SU-DHL-6 (cell line): ENCODE results near the gene OAS1.

Experiments used
- H2AFZ ChIP-seq: fragments of 200-600 bp; sonication (generic); 2 replicates; pipeline ENCODE4 v1.6.1; 2014; ENCODE audit warnings: low read depth, mild to moderate bottlenecking, moderate library complexity, mixed read lengths, antibody characterized with exemption, low read length; ENCODE audit not compliant: severe bottlenecking
- H3F3A ChIP-seq: fragments of 200-600 bp; shearing (Covaris generic); 2 replicates; pipeline ENCODE4 v1.6.0; 2016; ENCODE audit warnings: antibody characterized with exemption, mild to moderate bottlenecking; ENCODE audit not compliant: insufficient read depth
- H3K27ac ChIP-seq: fragments of 200-600 bp; sonication (generic); 2 replicates; pipeline ENCODE4 v1.5.1; 2016; ENCODE audit warnings: low read depth, mild to moderate bottlenecking, low read length, moderate library complexity, mixed read lengths
- H3K27me3 ChIP-seq: fragments of 200-600 bp; sonication (generic), shearing (Covaris generic); 2 replicates; pipeline ENCODE4 v1.6.0; 2014; ENCODE audit warnings: mild to moderate bottlenecking, low read length
- H3K36me3 ChIP-seq: fragments of 200-600 bp; sonication (generic); 2 replicates; pipeline ENCODE4 v1.6.1; 2014; ENCODE audit warnings: mild to moderate bottlenecking, low read length, mixed read lengths
- H3K4me2 ChIP-seq: fragments of 300-600, 200-600 bp; shearing (Covaris generic), sonication (generic); 2 replicates; pipeline ENCODE4 v1.6.0; 2014; ENCODE audit warnings: low read length, low read depth, mild to moderate bottlenecking; ENCODE audit not compliant: poor library complexity, severe bottlenecking
- H3K4me3 ChIP-seq: fragments of 200-600 bp; sonication (generic); 2 replicates; pipeline ENCODE4 v1.5.1; 2014; ENCODE audit warnings: antibody characterized with exemption, low read length, mild to moderate bottlenecking, mixed read lengths; ENCODE audit not compliant: insufficient read depth, poor library complexity, severe bottlenecking
- H3K79me2 ChIP-seq: fragments of 200-600 bp; sonication (generic); 2 replicates; pipeline ENCODE4 v1.6.1; 2014; ENCODE audit warnings: mild to moderate bottlenecking, low read length, moderate library complexity; ENCODE audit not compliant: insufficient read depth
- H3K9ac ChIP-seq: fragments of 200-600 bp; sonication (generic); 2 replicates; pipeline ENCODE4 v1.7.0; 2014; ENCODE audit warnings: mild to moderate bottlenecking, low read length
- H3K9me2 ChIP-seq: fragments of 200-600 bp; sonication (generic); replicated peaks from 2 replicates; pipeline ENCODE4 v1.6.1; 2014; ENCODE audit warnings: low read length; ENCODE audit not compliant: insufficient read depth
- H3K9me3 ChIP-seq: fragments of 200-600 bp; sonication (generic); 2 replicates; pipeline ENCODE4 v1.6.1; 2014; ENCODE audit warnings: low read length, mixed read lengths; ENCODE audit not compliant: insufficient read depth
- H4K20me1 ChIP-seq: fragments of 200-600 bp; sonication (generic); 2 replicates; pipeline ENCODE4 v1.6.1; 2014; ENCODE audit warnings: low read depth, mild to moderate bottlenecking, antibody characterized with exemption, low read length, moderate library complexity, mixed read lengths
- CTCF ChIP-seq: fragments of 200-600 bp; sonication (generic); IDR thresholded peaks from one replicate; pipeline ENCODE4 v1.5.1; 2017; ENCODE audit warnings: antibody characterized with exemption, mild to moderate bottlenecking, low read length, moderate library complexity; ENCODE audit not compliant: insufficient read depth, poor library complexity, severe bottlenecking
- EZH2phosphoT487 ChIP-seq: fragments of 200-600 bp; sonication (generic), shearing (Covaris generic); conservative IDR thresholded peaks from 2 replicates; pipeline ENCODE4 v1.6.1; 2018; ENCODE audit warnings: mild to moderate bottlenecking, antibody characterized with exemption, low read length, moderate library complexity, mixed read lengths

OAS1 gene

GRCh38 chr12:112875608-112876007 lies 31.2 kb upstream of the OAS1 start:
- no peaks in the 10 kb centered on the region; the same call in 1 of the 2 replicates for H3K27me3 ChIP-seq
- no peak overlapping the region for H3K4me2 ChIP-seq

GRCh38 chr12:112876506-112876905 lies 30.3 kb upstream of the OAS1 start:
- no peaks in the 10 kb centered on the region for H3K79me2 ChIP-seq
- no peak overlapping the region for H2AFZ ChIP-seq
- H3K9me2 ChIP-seq: no peaks in the 10 kb centered on the region
- no peaks in the 10 kb centered on the region; the same call in 1 of the 2 replicates for H3K27me3 ChIP-seq
- H3F3A ChIP-seq: no peaks in the 10 kb centered on the region
- no peak overlapping the region for H3K9ac ChIP-seq
- no peak overlapping the region for H3K4me2 ChIP-seq
- no peaks in the 10 kb centered on the region for H4K20me1 ChIP-seq
- no peaks in the 10 kb centered on the region for H3K9me3 ChIP-seq
- no peaks in the 10 kb centered on the region for H3K36me3 ChIP-seq
- H3K4me3 ChIP-seq: no peak overlapping the region
- TF ChIP-seq CTCF: no peak
- no peak for TF ChIP-seq EZH2phosphoT487
- H3K27ac ChIP-seq: no peak overlapping the region

More at GRCh38 chr12:112875608-112876007, 31.2 kb upstream of the OAS1 start:
- Histone ChIP-seq H3K4me3 (no peak overlapping the region), H3K27ac (no peak overlapping the region), H4K20me1 (no peaks in the 10 kb centered on the region), H3K9me2 (no peaks in the 10 kb centered on the region), H3K9ac (no peak overlapping the region), H3K9me3 (no peaks in the 10 kb centered on the region), H3K36me3 (no peaks in the 10 kb centered on the region), H2AFZ (no peak overlapping the region), H3F3A (no peaks in the 10 kb centered on the region), H3K79me2 (no peaks in the 10 kb centered on the region)
- TF ChIP-seq CTCF (no peak), EZH2phosphoT487 (no peak)

- H3K27me3 ChIP-seq: no peaks in the 10 kb centered on the region; the same call in 1 of the 2 replicates
- no peaks in the 10 kb centered on the region for H3K79me2 ChIP-seq
- no peaks in the 10 kb centered on the region for H3K9me3 ChIP-seq
- H2AFZ ChIP-seq: no peak overlapping the region
- H3K4me3 ChIP-seq: no peak overlapping the region
- no peak overlapping the region for H3K9ac ChIP-seq
- H3K4me2 ChIP-seq: no peak overlapping the region
- no peaks in the 10 kb centered on the region for H3F3A ChIP-seq
- H4K20me1 ChIP-seq: no peaks in the 10 kb centered on the region
- H3K9me2 ChIP-seq: no peaks in the 10 kb centered on the region
- no peak for TF ChIP-seq EZH2phosphoT487
- TF ChIP-seq CTCF: no peak
- H3K27ac ChIP-seq: no peak overlapping the region
- no peaks in the 10 kb centered on the region for H3K36me3 ChIP-seq
Measured at GRCh38 chr12:112877006-112877405, 29.8 kb upstream of the OAS1 start.
